HG02852 (cell line): ENCODE measurements around the gene HDAC2.
"Not testable (repeated sequence)": the region's sequence is repeated elsewhere in the genome, so short reads cannot be mapped to it uniquely, and the experiment has no call there.

Source experiments
- ATAC-seq: cut with Tn5 transposase; IDR thresholded peaks from one replicate; pipeline ENCODE4 v1.9.1; 2021; ENCODE audit warnings: mild to moderate bottlenecking, moderate library complexity; ENCODE audit not compliant: unreplicated experiment

HDAC2 gene

GRCh38 chr6:113920663-113921267 is 50.2 kb downstream of the HDAC2 start:
- peak; percentile 88 for ATAC-seq

GRCh38 chr6:113910285-113910684 is 60.7 kb downstream of the HDAC2 start:
- ATAC-seq = not testable (repeated sequence)

GRCh38 chr6:113909224-113909856 is 61.6 kb downstream of the HDAC2 start:
- no peak for ATAC-seq

- no peak for ATAC-seq
Observed at GRCh38 chr6:113908801-113909200, 62.1 kb downstream of the HDAC2 start.

- ATAC-seq = no peak
Observed at GRCh38 chr6:113907102-113907815, 63.7 kb downstream of the HDAC2 start.

DNA sequence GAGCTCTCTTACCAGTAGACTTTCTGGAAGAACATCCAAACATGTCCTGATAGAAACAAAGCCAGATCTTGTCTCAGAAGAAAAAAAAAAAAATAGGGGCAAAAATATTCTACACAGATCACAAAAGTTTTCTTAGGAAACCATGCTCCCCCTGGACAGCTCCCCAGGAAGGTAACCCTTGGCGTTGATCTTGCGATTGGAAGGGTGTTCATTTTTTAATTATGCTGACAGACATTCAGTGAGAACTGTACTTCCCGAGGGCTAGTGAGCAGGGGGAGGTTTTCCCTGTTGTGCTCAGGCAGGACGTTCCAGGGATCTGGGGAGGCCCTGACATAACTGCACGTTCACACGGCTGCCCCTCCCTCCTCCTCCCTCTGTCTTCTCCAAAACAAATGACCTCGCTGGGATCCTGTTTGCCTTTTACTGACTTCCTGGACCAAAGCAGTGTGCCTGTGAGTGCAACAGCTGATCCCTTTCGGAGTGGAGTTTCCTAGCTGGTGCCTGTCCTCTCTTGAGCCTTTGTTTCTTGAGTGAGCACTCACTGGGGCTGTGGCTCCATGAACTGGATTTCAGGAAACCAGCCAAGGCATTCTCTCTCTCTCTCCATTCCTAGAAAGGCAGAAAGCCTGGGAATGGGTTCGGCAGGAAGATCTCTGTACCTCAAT is 67.2 kb downstream of the HDAC2 start:
- no peak for ATAC-seq

- no peak for ATAC-seq
Observed at GRCh38 chr6:113901482-113901881, 69.5 kb downstream of the HDAC2 start.

- ATAC-seq = no peak
Observed at GRCh38 chr6:113894712-113895674, 76.0 kb downstream of the HDAC2 start.

DNA sequence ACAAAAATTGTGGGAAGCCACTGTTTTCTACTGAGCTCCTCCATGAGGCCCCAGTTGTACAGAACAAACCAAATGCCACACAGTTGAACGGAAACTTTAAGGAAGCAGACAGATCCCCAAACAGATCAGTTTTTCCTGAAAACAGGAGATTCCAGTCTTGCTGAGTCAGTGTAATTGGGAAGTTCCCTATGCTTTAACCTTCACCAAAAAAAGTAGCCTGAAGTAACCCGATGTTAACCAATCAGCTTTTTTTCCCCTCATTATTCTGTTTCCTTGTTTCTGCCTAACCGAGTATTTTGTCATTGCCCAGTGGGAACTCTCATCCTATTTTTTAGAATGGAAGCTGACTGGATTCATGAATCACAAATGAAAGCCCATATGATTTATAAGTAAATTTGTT is 77.1 kb downstream of the HDAC2 start:
- no peak for ATAC-seq

DNA sequence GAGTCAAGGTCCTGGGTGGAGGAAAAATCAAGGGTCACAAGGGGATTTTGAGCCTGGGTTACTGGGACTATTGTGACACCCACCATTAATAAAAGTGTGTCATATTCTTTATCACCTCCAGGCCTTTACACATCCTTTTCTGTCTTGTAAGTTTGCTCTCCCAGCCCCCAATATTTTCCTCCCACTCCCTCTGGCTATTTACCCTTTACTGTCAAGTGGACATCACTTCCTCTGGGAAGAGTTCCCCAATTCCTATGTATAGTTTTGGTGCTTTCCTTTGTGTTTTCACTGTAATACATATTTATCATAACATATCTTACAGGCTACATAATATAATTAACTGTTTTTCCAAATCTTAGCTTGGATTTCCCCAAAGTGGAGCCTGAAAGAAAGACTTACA is 77.5 kb downstream of the HDAC2 start:
- ATAC-seq = no peak

GRCh38 chr6:113888956-113889630 is 81.9 kb downstream of the HDAC2 start:
- no peak for ATAC-seq

- no peak for ATAC-seq
Observed at GRCh38 chr6:113888493-113888892, 82.5 kb downstream of the HDAC2 start.

GRCh38 chr6:113886512-113886911 is 84.4 kb downstream of the HDAC2 start:
- ATAC-seq = no peak

GRCh38 chr6:113884011-113884410 is 86.9 kb downstream of the HDAC2 start:
- no peak for ATAC-seq
